A673 (cell line): ENCODE data around the gene SYNE2. TPM values are rescaled to one million over a fixed set of nuclear protein-coding genes. Genes with fewer than 3 reads are reported as not detected.

Experiments used
- BruUV-seq: library from RNA; stranded (reverse); fragments of 400-500 nt; replicated peaks from 2 replicates; lab custom pipeline; 2021; lab: Mats Ljungman, UMichigan
- CTCF ChIA-PET: fragments of 300-600 bp; sonication (Branson Sonifier 250); formaldehyde crosslinking; loops from one replicate; lab custom pipeline; 2022; ENCODE audit warnings: antibody characterized with exemption; lab: Charles Lee
- POLR2A ChIA-PET: fragments of 300-600 bp; sonication (Branson Sonifier 250); formaldehyde crosslinking; loops from one replicate; lab custom pipeline; 2022; ENCODE audit warnings: antibody characterized with exemption; ENCODE audit not compliant: low non-redundant PET; lab: Charles Lee
- DNase-seq: peaks from one replicate; pipeline ENCODE4 v3.0.0-alpha.2; 2015; ENCODE audit warnings: low spot score
- H3K27ac ChIP-seq: fragments of 200-600 bp; sonication (generic); 2 replicates; pipeline ENCODE4 v1.5.1; 2016; ENCODE audit warnings: mixed run types, low read depth, mild to moderate bottlenecking, mixed read lengths, antibody characterized with exemption, low read length; ENCODE audit not compliant: poor library complexity, severe bottlenecking
- H3K27me3 ChIP-seq: fragments of 200-600 bp; sonication (generic); replicated peaks from 2 replicates; pipeline ENCODE4 v1.6.1; 2017; ENCODE audit warnings: mixed run types, low read depth, mild to moderate bottlenecking, mixed read lengths, antibody characterized with exemption, low read length; ENCODE audit not compliant: insufficient read depth, poor library complexity
- H3K36me3 ChIP-seq: fragments of 200-600 bp; sonication (generic); 2 replicates; pipeline ENCODE4 v1.6.1; 2016; ENCODE audit warnings: mixed run types, mild to moderate bottlenecking, mixed read lengths, antibody characterized with exemption, low read length; ENCODE audit not compliant: insufficient read depth, poor library complexity, severe bottlenecking
- H3K4me1 ChIP-seq: fragments of 200-600 bp; sonication (generic); 2 replicates; pipeline ENCODE4 v1.6.1; 2017; ENCODE audit warnings: mixed run types, mild to moderate bottlenecking, mixed read lengths, antibody characterized with exemption, low read length; ENCODE audit not compliant: insufficient read depth, poor library complexity, severe bottlenecking
- H3K4me3 ChIP-seq: fragments of 200-600 bp; sonication (generic); 2 replicates; pipeline ENCODE4 v1.5.1; 2016; ENCODE audit warnings: low read depth, mixed run types, mild to moderate bottlenecking, mixed read lengths, low read length; ENCODE audit not compliant: poor library complexity, severe bottlenecking
- H3K9me3 ChIP-seq: fragments of 200-600 bp; sonication (generic); 2 replicates; pipeline ENCODE4 v1.6.1; 2016; ENCODE audit warnings: mixed run types, low read depth, mild to moderate bottlenecking, mixed read lengths, antibody characterized with exemption, low read length; ENCODE audit not compliant: poor library complexity, severe bottlenecking
- CTCF ChIP-seq: fragments of 300-800, 200-600 bp; sonication (generic); conservative IDR thresholded peaks from 2 replicates; pipeline ENCODE4 v1.5.1; 2017; ENCODE audit warnings: low read depth, mild to moderate bottlenecking, antibody characterized with exemption, low read length, moderate library complexity, mixed read lengths
- EZH2 ChIP-seq: fragments of 200-600 bp; sonication (generic); IDR thresholded peaks from 2 replicates; pipeline ENCODE4 v1.6.1; 2017; ENCODE audit warnings: borderline replicate concordance, low read depth, mild to moderate bottlenecking, mixed read lengths, antibody characterized with exemption, low read length; ENCODE audit not compliant: poor library complexity, severe bottlenecking
- intact Hi-C: fragments of 100-400 bp; cut with micrococcal nuclease; formaldehyde crosslinking; loops from one replicate; pipeline ENCODE4 v1.10.0; 2022; ENCODE audit not compliant: unreplicated experiment
- total RNA-seq: library from RNA; stranded (reverse); gene quantifications from 2 replicates; pipeline ENCODE4 v1.2.3, GENCODE V29; 2021

SYNE2 gene
- total RNA-seq, 1 experiment from 2014 or later: 68.2 TPM

GRCh38 chr14:63893701-63894458 lies 41.1 kb downstream of the SYNE2 start:
- Histone ChIP-seq H3K4me1 (peaks cover 24% of the 10 kb centered on the region), H3K9me3 (no peaks in the 10 kb centered on the region), H3K27ac (no peak overlapping the region), H3K27me3 (no peaks in the 10 kb centered on the region), H3K4me3 (no peak overlapping the region), H3K36me3 (no peaks in the 10 kb centered on the region)
- TF ChIP-seq EZH2 (no peak), CTCF (no peak)
- CTCF ChIA-PET: no interaction called here
- intact Hi-C loops: no loop called here
- DNase-seq: no peak
- POLR2A ChIA-PET: interaction anchor here (0.6 kb wide), 1 partner anchor 25 kb away, joined by 9 read pairs; no protein-coding TSS in a partner anchor
- BruUV-seq: no TSS peak

GRCh38 chr14:63895510-63895909 lies 42.7 kb downstream of the SYNE2 start:
- no peak for DNase-seq
- Histone ChIP-seq H3K4me3 (no peak overlapping the region), H3K36me3 (no peaks in the 10 kb centered on the region), H3K4me1 (peaks cover 20% of the 10 kb centered on the region), H3K27ac (no peak overlapping the region), H3K27me3 (no peaks in the 10 kb centered on the region), H3K9me3 (no peaks in the 10 kb centered on the region)
- ChIA-PET CTCF (no interaction called here), POLR2A (no interaction called here)
- intact Hi-C loops: no loop called here
- TF ChIP-seq EZH2 (no peak), CTCF (no peak)
- BruUV-seq: no TSS peak

- intact Hi-C loops: no loop called here
- Histone ChIP-seq H3K4me3 (no peak overlapping the region), H3K27ac (peak overlapping the region; percentile 25), H3K4me1 (peaks cover 12% of the 10 kb centered on the region), H3K27me3 (no peaks in the 10 kb centered on the region), H3K9me3 (no peaks in the 10 kb centered on the region), H3K36me3 (no peaks in the 10 kb centered on the region)
- TF ChIP-seq EZH2: no peak
- no peak for TF ChIP-seq CTCF
- no TSS peak for BruUV-seq
- ChIA-PET CTCF (no interaction called here), POLR2A (no interaction called here)
- DNase-seq: no peak
Measured at GRCh38 chr14:63896278-63896720, 43.5 kb downstream of the SYNE2 start.
